Activated CD4-positive, alpha-beta memory T cell treated with anti-CD3 and anti-CD28 coated beads for 36 hours (primary cell): ENCODE results near the gene NEIL3. TPM values are rescaled to one million over a fixed set of nuclear protein-coding genes. Genes with fewer than 3 reads are reported as not detected.

Experiments used
- CTCF ChIA-PET: fragments of 350-600 bp; sonication (Branson Sonifier 250); formaldehyde crosslinking; loops from one replicate; lab custom pipeline; 2021; ENCODE audit warnings: antibody characterized with exemption, inconsistent platforms; lab: Charles Lee
- POLR2A ChIA-PET: fragments of 350-600 bp; sonication (Branson Sonifier 250); formaldehyde crosslinking; loops from one replicate; lab custom pipeline; 2021; ENCODE audit warnings: antibody characterized with exemption; lab: Charles Lee
- DNase-seq: peaks from one replicate; pipeline ENCODE4 v3.0.0-alpha.2; 2020
- H3K27ac Mint-ChIP-seq: one replicate; pipeline ENCODE4 v1.8.0; 2021; ENCODE audit warnings: mixed read lengths
- H3K27me3 Mint-ChIP-seq: one replicate; pipeline ENCODE4 v1.8.0; 2021; ENCODE audit warnings: mixed read lengths
- H3K36me3 Mint-ChIP-seq: one replicate; pipeline ENCODE4 v1.8.0; 2021; ENCODE audit warnings: mixed read lengths
- H3K4me1 Mint-ChIP-seq: one replicate; pipeline ENCODE4 v1.8.0; 2021; ENCODE audit warnings: low read depth, mixed read lengths
- H3K4me3 Mint-ChIP-seq: one replicate; pipeline ENCODE4 v1.8.0; 2021; ENCODE audit warnings: mild to moderate bottlenecking, mixed read lengths
- H3K9me3 Mint-ChIP-seq: one replicate; pipeline ENCODE4 v1.8.0; 2021; ENCODE audit warnings: mixed read lengths
- intact Hi-C: fragments of 100-400 bp; cut with micrococcal nuclease; formaldehyde crosslinking; loops from one replicate; pipeline ENCODE4 v1.15.1; 2023
- total RNA-seq, 2 experiments: library from RNA; stranded (reverse); gene quantifications; one replicate each; pipeline ENCODE4 v1.2.3, GENCODE V29; 2021

The NEIL3 gene
- total RNA-seq, 2 experiments from 2014 or later = 18.2 to 18.3 TPM

DNA sequence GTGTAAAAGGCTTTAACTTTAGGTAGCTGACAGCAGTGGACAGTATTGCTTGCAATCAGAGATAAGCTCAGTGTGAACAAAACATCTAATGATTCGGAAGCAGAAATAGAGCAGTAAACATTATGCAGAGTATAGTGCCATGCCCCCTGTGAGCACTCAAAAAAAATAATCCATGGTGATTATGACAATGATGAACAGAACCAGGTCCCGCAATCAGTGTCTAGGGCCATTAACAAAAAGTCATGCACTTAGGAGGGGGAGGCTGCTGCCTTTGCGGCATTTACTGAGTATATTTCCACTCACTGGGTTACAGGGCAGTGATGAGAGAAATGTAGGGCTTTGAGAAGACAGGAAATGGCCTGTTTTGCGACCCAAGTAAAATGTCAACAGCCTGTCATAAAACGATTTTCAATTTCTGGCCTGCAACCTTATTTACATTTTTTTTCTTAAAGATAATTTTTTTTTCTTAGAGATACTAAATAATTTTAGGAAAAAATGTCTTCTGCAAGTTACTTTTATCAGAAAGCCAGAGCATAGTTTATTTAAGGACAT lies 27.3 kb upstream of the NEIL3 start:
- ChIA-PET CTCF (no interaction called here), POLR2A (no interaction called here)
- no peaks in the 10 kb centered on the region for H3K36me3 Mint-ChIP-seq
- no peak for DNase-seq
- H3K4me1 Mint-ChIP-seq = peaks cover 2% of the 10 kb centered on the region
- H3K27me3 Mint-ChIP-seq = no peaks in the 10 kb centered on the region
- H3K4me3 Mint-ChIP-seq = no peak overlapping the region
- H3K9me3 Mint-ChIP-seq = no peaks in the 10 kb centered on the region
- H3K27ac Mint-ChIP-seq = no peak overlapping the region
- intact Hi-C loops = no loop called here

DNA sequence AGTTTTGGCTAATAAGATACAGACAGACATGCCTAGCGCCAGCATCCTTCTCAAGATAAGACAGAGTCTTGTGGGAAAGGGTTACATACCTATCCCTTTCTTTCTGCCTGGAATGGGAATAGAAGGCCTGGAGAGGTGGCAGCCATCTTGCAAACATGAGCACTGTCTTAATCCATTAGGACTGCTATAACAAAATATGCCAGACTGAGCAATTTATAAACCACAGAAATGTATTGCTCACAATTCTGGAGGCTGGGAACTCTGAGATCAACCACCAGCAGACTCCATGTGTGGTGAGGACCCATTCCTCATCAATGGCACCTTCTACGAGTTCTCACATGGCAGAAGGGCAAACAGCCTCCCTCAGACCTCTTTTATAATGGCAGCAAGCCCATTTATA lies 26.5 kb upstream of the NEIL3 start:
- no peak for DNase-seq
- H3K4me3 Mint-ChIP-seq = no peak overlapping the region
- ChIA-PET POLR2A (no interaction called here), CTCF (no interaction called here)
- no peaks in the 10 kb centered on the region for H3K9me3 Mint-ChIP-seq
- intact Hi-C loops = no loop called here
- H3K4me1 Mint-ChIP-seq = peaks cover 2% of the 10 kb centered on the region
- no peaks in the 10 kb centered on the region for H3K27me3 Mint-ChIP-seq
- H3K27ac Mint-ChIP-seq = no peak overlapping the region
- no peaks in the 10 kb centered on the region for H3K36me3 Mint-ChIP-seq

DNA sequence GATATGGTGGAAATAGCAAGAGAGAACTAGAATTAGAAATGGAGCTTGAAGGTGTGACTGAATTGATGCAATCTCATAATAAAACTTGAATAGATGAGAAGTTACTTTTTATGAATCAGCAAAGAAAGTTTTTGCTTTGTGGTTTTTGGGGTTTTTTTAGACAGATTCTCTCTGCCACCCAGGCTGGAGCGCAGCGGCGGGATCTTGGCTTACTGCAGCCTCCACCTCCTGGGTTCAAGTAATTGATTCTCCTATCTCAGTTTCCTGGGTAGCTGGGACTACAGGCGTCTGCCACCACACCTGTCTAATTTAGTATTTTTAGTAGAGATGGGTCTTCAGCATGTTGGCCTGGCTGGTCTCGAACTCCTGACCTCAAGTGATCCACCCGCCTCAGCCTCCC lies 23.7 kb upstream of the NEIL3 start:
- no peak overlapping the region for H3K4me3 Mint-ChIP-seq
- DNase-seq = no peak
- H3K9me3 Mint-ChIP-seq = no peaks in the 10 kb centered on the region
- ChIA-PET POLR2A (interaction anchor here (0.6 to 0.9 kb wide), 2 partner anchors 22 to 480 kb away, joined by 3 read pairs; no protein-coding TSS in a partner anchor), CTCF (no interaction called here)
- H3K27me3 Mint-ChIP-seq = no peaks in the 10 kb centered on the region
- no peaks in the 10 kb centered on the region for H3K36me3 Mint-ChIP-seq
- peaks cover 2% of the 10 kb centered on the region for H3K4me1 Mint-ChIP-seq
- intact Hi-C loops = no loop called here
- H3K27ac Mint-ChIP-seq = no peak overlapping the region

DNA sequence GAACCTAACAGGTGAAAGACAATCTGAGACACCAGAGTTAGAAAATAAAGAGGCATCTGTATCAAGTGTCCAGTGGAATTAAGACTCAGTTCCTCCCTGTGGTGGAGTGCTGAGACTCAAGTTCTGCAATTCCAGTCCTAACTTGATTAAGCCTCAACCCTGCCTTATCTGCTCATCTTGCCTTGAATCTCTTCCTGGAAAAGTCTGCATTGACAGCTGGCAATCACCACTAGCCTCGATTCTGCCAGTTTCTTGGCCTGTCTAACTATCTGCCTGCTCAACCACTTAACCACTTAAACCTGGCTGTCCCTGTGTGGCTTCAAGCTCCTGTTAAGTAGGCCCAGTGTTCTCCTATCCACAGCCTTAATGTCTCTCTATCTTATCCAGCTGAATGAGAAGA lies 22.4 kb upstream of the NEIL3 start:
- H3K27me3 Mint-ChIP-seq = no peaks in the 10 kb centered on the region
- H3K4me3 Mint-ChIP-seq = no peak overlapping the region
- no peaks in the 10 kb centered on the region for H3K36me3 Mint-ChIP-seq
- H3K4me1 Mint-ChIP-seq = peaks cover 2% of the 10 kb centered on the region
- DNase-seq = no peak
- intact Hi-C loops = no loop called here
- ChIA-PET POLR2A (no interaction called here), CTCF (no interaction called here)
- no peaks in the 10 kb centered on the region for H3K9me3 Mint-ChIP-seq
- H3K27ac Mint-ChIP-seq = no peak overlapping the region

DNA sequence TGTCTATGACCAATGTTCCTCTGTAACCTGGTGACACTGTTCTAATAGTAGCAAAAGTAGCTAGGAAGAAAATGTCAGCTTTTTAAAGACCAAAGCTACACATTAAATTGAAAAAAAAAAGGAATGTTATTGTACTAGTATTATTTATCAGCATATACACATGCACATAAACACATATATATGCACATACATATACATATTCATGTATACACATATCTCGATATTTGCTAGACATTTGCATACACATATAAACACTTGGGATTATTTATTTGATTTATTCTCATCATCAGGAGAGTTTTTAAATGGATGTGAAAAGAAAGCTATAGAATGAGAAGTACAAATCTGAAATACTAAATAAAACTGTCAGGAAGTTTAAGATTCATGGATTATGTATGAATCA lies 21.3 kb upstream of the NEIL3 start:
- H3K9me3 Mint-ChIP-seq = no peaks in the 10 kb centered on the region
- H3K27me3 Mint-ChIP-seq = no peaks in the 10 kb centered on the region
- no peak overlapping the region for H3K27ac Mint-ChIP-seq
- H3K36me3 Mint-ChIP-seq = no peaks in the 10 kb centered on the region
- DNase-seq = no peak
- ChIA-PET CTCF (no interaction called here), POLR2A (no interaction called here)
- H3K4me3 Mint-ChIP-seq = no peak overlapping the region
- peaks cover 2% of the 10 kb centered on the region for H3K4me1 Mint-ChIP-seq
- intact Hi-C loops = no loop called here

DNA sequence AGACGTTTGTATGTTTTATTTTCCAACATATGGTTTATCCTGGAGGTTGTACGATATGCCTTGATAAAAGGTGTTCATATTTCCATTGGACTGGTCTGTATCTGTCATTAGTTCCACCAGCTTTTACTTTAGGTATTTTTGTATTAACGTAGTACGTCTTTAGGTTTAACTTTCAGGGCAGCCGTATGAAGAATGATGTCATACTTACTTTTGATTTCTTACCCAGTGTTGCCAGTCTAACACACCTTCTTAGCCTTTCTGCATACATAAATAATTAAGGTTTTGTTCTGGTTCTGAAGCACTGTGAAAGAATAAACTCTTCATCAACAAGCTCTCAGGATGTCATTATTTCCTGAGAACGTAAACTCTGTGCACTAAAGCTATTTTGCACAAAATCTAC lies 18.9 kb upstream of the NEIL3 start:
- DNase-seq = no peak
- H3K27ac Mint-ChIP-seq = no peak overlapping the region
- H3K4me3 Mint-ChIP-seq = no peak overlapping the region
- H3K9me3 Mint-ChIP-seq = no peaks in the 10 kb centered on the region
- ChIA-PET POLR2A (no interaction called here), CTCF (no interaction called here)
- intact Hi-C loops = no loop called here
- H3K27me3 Mint-ChIP-seq = no peaks in the 10 kb centered on the region
- H3K4me1 Mint-ChIP-seq = peaks cover under 1% of the 10 kb centered on the region
- H3K36me3 Mint-ChIP-seq = no peaks in the 10 kb centered on the region

DNA sequence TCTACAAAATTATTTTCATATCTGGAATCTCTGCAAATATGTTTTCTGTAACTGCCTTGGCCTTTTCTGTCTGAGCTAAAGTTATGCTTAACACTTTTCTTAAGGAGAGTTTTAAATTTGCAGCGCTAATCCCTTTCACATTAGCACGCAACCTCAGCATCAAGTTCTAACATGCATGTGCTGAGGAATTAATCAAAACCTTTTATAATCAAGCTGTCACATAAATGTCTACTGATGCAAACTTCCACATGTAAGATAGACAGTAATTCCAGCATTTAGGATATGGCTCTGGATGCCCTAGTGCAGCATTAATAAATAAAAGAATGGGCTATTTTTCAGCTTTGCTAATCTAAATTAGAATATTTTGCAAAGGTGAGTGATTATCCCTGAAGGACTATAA lies 17.5 kb upstream of the NEIL3 start:
- H3K4me3 Mint-ChIP-seq = no peak overlapping the region
- no peak for DNase-seq
- no peaks in the 10 kb centered on the region for H3K4me1 Mint-ChIP-seq
- ChIA-PET POLR2A (no interaction called here), CTCF (no interaction called here)
- H3K27ac Mint-ChIP-seq = no peak overlapping the region
- H3K9me3 Mint-ChIP-seq = no peaks in the 10 kb centered on the region
- no peaks in the 10 kb centered on the region for H3K36me3 Mint-ChIP-seq
- intact Hi-C loops = no loop called here
- H3K27me3 Mint-ChIP-seq = no peaks in the 10 kb centered on the region

DNA sequence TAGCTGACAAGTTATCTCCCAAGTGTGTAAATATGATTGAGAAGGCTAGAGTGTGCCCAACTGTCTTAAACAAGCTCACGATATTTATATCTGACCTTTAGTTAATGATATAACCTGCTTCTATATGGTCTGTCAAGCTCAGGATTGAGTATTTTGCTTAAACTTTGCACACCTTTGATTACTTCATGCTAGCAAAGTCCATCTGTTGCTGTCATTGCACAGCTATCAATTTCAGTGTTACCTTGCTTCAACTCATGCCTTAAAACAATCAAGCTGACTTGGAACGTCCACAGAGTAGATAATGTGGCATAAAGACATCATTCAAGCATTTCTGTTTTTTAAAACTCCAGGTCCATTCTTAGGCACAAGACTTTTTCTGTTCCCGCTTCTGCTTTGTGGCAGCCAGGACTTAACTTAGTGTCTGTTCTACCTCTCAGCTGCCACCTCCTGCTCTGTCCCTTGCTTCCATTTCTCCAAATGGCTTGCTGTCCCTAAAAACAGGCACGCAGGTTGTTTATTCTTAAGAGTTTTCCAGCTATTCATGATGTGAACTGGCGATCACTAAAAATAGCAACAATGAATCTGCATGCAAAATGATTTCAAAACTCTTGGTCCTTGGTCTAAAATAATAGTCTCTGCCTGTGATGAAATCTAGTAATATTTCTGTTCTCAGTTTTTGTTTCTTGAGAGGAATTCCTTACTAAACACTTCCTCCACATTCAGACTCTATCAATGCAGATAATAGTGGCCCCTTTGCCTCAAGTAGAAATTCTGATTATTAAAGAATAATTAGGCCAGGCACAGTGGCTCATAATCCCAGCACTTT lies 16.3 kb upstream of the NEIL3 start:
- intact Hi-C loops = no loop called here

DNA sequence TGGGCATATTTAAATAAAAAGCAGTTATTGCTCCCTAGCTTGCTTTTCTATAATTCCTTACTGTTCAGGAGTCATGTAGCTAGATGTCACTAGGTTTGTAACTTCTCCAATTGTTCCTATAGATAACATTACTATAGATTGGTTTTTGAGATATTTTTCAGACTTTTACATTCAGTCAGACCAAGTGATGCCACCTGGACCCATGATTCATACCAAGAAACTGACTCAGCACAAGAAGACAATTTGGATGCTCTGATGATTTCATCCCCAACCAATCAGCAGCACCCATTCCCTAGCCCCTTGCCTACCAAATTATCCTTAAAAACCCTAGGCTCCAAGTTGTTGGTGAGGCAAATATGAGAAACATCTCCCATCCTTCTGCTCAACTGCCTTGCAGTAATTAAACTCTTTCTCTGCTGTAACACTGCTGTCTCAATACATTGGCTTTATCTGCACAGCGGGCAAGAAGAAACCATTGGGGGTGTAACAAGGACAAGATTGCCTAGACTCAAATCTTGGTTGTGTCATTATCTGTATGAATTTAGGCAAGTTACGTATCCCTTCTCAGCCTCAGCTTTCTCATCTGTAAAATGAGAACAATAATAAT lies 11.8 kb upstream of the NEIL3 start:
- Mint-ChIP-seq H3K4me1 (no peaks in the 10 kb centered on the region), H3K36me3 (peaks cover 4% of the 10 kb centered on the region), H3K4me3 (no peak overlapping the region), H3K27ac (no peak overlapping the region), H3K9me3 (peaks cover 9% of the 10 kb centered on the region), H3K27me3 (peaks cover 2% of the 10 kb centered on the region)
- CTCF ChIA-PET = interaction anchor here (1.0 kb wide), 1 partner anchor 49 kb away, joined by 3 read pairs; no protein-coding TSS in a partner anchor
- DNase-seq = no peak
- POLR2A ChIA-PET = no interaction called here
- intact Hi-C loops = no loop called here

More for the DNA sequence above, 16.3 kb upstream of the NEIL3 start:
- H3K4me3 Mint-ChIP-seq = no peak overlapping the region
- peaks cover 9% of the 10 kb centered on the region for H3K9me3 Mint-ChIP-seq
- POLR2A ChIA-PET = no interaction called here
- no peak for DNase-seq
- no peak overlapping the region for H3K27ac Mint-ChIP-seq
- peaks cover 4% of the 10 kb centered on the region for H3K36me3 Mint-ChIP-seq
- peaks cover 2% of the 10 kb centered on the region for H3K27me3 Mint-ChIP-seq
- CTCF ChIA-PET = no interaction called here
- no peaks in the 10 kb centered on the region for H3K4me1 Mint-ChIP-seq

DNA sequence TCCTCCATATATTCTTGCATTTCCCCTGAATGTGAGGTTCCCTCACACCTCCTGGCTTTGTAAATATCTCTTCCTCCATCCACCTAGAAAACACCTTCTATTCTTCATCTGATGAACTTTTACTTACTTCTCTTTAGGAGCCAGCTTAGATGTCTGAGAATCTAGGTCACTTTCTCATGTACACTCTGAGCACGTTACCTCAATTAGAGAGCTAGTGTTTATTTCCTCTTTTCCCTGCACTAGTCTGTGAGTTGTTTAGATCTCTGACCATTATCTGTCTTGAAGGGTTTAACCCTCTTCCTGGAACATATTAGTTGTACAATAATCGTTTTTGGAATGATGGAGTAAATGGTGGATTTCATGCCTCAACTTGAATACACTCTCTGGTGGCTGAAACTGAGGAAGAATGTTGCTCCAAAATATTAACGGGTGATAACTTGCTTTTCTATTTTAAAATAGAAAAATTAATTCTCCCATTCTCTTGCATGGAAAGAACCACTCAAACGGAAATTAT lies 8.5 kb upstream of the NEIL3 start:
- peaks cover 9% of the 10 kb centered on the region for H3K9me3 Mint-ChIP-seq
- no peaks in the 10 kb centered on the region for H3K4me1 Mint-ChIP-seq
- ChIA-PET POLR2A (interaction anchor here (1.1 kb wide), 1 partner anchor 9 kb away, joined by 3 read pairs; no protein-coding TSS in a partner anchor), CTCF (no interaction called here)
- no peak overlapping the region for H3K4me3 Mint-ChIP-seq
- H3K27me3 Mint-ChIP-seq = peaks cover 2% of the 10 kb centered on the region
- DNase-seq = no peak
- intact Hi-C loops = no loop called here
- H3K36me3 Mint-ChIP-seq = peaks cover 4% of the 10 kb centered on the region
- H3K27ac Mint-ChIP-seq = no peak overlapping the region

DNA sequence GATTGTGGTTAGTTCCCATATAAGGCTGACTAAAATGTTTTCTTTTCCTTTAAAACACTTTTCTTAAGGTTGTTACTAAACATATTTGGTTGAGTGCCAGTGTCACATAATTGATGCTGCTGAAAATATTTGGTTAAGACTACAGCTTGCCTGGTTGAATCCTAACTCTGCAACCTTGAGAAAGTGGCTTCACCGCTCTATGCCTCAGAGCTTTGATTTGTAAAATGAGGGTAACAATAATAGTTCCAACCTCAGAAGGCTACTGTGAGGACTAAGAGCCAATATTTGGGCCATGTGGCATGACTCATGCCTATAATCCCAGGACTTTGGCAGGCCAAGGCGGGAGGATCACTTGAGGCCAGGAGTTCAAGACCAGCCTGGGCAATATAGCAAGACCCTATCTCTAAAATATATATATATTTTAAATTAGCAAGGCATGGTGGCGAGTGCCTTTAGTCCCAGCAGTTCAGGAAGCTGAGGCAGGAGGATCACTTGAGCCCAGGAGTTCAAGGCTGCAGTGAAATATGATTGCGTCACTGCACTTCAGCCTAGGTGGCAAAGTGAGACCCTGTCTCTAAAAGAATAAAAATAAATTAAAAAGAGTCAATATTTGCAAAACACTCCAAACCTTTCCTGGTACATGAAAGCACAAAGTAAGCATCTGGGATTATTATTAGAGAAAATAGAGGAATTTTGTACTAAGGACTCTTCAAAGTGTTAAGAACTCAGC lies 7.1 kb upstream of the NEIL3 start:
- Mint-ChIP-seq H3K27me3 (peaks cover 2% of the 10 kb centered on the region), H3K4me3 (no peak overlapping the region), H3K9me3 (peaks cover 7% of the 10 kb centered on the region), H3K4me1 (no peaks in the 10 kb centered on the region), H3K36me3 (peaks cover 4% of the 10 kb centered on the region), H3K27ac (no peak overlapping the region)
- ChIA-PET CTCF (no interaction called here), POLR2A (no interaction called here)
- no peak for DNase-seq
- intact Hi-C loops = no loop called here

DNA sequence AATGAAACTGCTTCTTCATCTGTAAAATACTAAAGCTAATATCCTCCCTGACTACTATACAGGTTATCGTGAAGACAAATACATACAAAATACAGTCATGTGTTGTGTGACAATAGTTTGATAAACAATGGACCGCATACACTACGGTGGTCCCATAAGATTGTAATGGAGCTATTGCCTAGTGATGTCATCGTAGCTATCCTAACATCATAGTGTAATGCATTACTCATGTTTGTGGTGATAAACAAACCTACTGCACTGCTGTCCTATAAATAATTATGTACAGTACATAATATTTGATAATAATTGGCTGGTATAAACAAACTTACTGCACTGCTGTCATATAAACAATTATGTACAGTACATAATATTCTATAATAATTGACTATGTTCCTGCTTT lies 5.6 kb upstream of the NEIL3 start:
- ChIA-PET CTCF (interaction anchor here (1.2 kb wide), 1 partner anchor 18 kb away, joined by 3 read pairs; no protein-coding TSS in a partner anchor), POLR2A (no interaction called here)
- Mint-ChIP-seq H3K4me1 (peaks cover 9% of the 10 kb centered on the region), H3K36me3 (no peaks in the 10 kb centered on the region), H3K9me3 (no peaks in the 10 kb centered on the region), H3K27ac (no peak overlapping the region), H3K4me3 (no peak overlapping the region), H3K27me3 (no peaks in the 10 kb centered on the region)
- DNase-seq = no peak
- intact Hi-C loops = no loop called here
